HepG2 (cell line): Measurements from ENCODE around the gene PPP1R12A.

Source experiments
- BRCA1 ChIP-seq: sonication (generic); formaldehyde crosslinking; IDR thresholded peaks from 2 replicates; pipeline ENCODE4 v1.4.0; 2020; ENCODE audit warnings: missing genetic modification reagents
- ERF ChIP-seq: IDR thresholded peaks from 2 replicates; pipeline ENCODE4 v1.6.1; 2018; ENCODE audit warnings: missing biosample characterization, missing genetic modification reagents
- MXI1 ChIP-seq: IDR thresholded peaks from 3 replicates; pipeline ENCODE4 v1.6.1; 2012; ENCODE audit warnings: low read depth, low read length, inconsistent platforms, borderline replicate concordance
- MYC ChIP-seq: sonication (generic); formaldehyde crosslinking; IDR thresholded peaks from 2 replicates; pipeline ENCODE4 v1.9.0; 2021; ENCODE audit warnings: missing genetic modification reagents, borderline replicate concordance
- NBN ChIP-seq: fragments of 450-650 bp; conservative IDR thresholded peaks from 2 replicates; pipeline ENCODE4 v1.6.1; 2017
- SIN3A ChIP-seq: IDR thresholded peaks from 2 replicates; pipeline ENCODE4 v1.6.1; 2011; ENCODE audit warnings: low read depth, mild to moderate bottlenecking, control low read depth, low read length, borderline replicate concordance
- SIX4 ChIP-seq: sonication (generic); formaldehyde crosslinking; IDR thresholded peaks from 2 replicates; pipeline ENCODE4 v1.4.0; 2020; ENCODE audit warnings: missing genetic modification reagents
- SUZ12 ChIP-seq: fragments of 150-350 bp; IDR thresholded peaks from 2 replicates; pipeline ENCODE4 v1.6.1; 2014; ENCODE audit warnings: low read depth, low read length
- ZNF569 ChIP-seq: sonication (generic); formaldehyde crosslinking; IDR thresholded peaks from 2 replicates; pipeline ENCODE4 v1.5.0; 2020; ENCODE audit warnings: mild to moderate bottlenecking, missing genetic modification reagents, moderate library complexity, borderline replicate concordance
- ZSCAN20 ChIP-seq: sonication (generic); formaldehyde crosslinking; IDR thresholded peaks from 2 replicates; pipeline ENCODE4 v1.4.0; 2020; ENCODE audit warnings: missing genetic modification reagents, mild to moderate bottlenecking, borderline replicate concordance
- TF ChIP-seq, protein P1 (sequence below): IDR thresholded peaks from 2 replicates; pipeline ENCODE4 v1.4.0; 2020; ENCODE audit warnings: mild to moderate bottlenecking, missing genetic modification reagents
- TF ChIP-seq, protein P2 (sequence below): sonication (generic); formaldehyde crosslinking; IDR thresholded peaks from 2 replicates; pipeline ENCODE4 v1.5.0; 2020; ENCODE audit warnings: mild to moderate bottlenecking, missing genetic modification reagents, moderate library complexity

DNA sequence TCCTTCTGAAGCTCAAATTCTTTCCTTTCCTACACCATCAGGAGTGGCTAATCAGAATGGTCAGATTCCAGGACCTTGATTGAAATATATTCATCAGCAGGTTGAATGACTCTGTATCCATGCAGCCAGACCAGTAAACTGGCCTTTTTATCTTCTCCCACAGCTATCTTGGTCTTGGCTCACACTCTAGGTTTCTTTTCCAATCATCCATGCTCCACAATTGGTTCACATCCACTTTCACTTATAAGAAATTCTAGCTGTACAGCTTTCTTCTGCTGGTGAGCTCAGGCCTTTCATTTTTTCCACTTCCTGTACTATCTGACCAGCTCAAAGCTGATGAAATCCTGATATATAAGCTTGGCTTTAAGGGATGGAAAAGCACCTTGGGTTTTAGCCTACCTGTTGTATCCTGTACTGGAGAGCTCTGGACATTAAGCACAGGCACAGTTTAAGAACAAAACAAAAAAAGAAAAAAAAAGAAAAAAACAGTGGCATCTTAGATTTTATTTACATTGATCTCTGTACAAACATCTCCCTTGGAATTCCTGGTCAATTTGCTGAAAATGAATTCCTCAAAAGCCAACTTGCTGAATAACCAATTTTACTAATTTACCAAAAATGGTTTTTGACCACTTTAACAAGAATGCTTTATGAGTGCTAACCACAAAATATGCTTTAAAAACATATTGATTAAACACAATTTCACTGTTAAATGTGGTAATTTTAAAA lies 152.6 kb downstream of the PPP1R12A start:
- no peak for TF ChIP-seq MYC (CRISPR knock-in tag)
- no peak for TF ChIP-seq ERF (CRISPR knock-in tag)
- TF ChIP-seq SUZ12 = no peak
- TF ChIP-seq, protein P1, sequence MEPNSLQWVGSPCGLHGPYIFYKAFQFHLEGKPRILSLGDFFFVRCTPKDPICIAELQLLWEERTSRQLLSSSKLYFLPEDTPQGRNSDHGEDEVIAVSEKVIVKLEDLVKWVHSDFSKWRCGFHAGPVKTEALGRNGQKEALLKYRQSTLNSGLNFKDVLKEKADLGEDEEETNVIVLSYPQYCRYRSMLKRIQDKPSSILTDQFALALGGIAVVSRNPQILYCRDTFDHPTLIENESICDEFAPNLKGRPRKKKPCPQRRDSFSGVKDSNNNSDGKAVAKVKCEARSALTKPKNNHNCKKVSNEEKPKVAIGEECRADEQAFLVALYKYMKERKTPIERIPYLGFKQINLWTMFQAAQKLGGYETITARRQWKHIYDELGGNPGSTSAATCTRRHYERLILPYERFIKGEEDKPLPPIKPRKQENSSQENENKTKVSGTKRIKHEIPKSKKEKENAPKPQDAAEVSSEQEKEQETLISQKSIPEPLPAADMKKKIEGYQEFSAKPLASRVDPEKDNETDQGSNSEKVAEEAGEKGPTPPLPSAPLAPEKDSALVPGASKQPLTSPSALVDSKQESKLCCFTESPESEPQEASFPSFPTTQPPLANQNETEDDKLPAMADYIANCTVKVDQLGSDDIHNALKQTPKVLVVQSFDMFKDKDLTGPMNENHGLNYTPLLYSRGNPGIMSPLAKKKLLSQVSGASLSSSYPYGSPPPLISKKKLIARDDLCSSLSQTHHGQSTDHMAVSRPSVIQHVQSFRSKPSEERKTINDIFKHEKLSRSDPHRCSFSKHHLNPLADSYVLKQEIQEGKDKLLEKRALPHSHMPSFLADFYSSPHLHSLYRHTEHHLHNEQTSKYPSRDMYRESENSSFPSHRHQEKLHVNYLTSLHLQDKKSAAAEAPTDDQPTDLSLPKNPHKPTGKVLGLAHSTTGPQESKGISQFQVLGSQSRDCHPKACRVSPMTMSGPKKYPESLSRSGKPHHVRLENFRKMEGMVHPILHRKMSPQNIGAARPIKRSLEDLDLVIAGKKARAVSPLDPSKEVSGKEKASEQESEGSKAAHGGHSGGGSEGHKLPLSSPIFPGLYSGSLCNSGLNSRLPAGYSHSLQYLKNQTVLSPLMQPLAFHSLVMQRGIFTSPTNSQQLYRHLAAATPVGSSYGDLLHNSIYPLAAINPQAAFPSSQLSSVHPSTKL (CRISPR knock-in tag) = no peak
- TF ChIP-seq, protein P2, sequence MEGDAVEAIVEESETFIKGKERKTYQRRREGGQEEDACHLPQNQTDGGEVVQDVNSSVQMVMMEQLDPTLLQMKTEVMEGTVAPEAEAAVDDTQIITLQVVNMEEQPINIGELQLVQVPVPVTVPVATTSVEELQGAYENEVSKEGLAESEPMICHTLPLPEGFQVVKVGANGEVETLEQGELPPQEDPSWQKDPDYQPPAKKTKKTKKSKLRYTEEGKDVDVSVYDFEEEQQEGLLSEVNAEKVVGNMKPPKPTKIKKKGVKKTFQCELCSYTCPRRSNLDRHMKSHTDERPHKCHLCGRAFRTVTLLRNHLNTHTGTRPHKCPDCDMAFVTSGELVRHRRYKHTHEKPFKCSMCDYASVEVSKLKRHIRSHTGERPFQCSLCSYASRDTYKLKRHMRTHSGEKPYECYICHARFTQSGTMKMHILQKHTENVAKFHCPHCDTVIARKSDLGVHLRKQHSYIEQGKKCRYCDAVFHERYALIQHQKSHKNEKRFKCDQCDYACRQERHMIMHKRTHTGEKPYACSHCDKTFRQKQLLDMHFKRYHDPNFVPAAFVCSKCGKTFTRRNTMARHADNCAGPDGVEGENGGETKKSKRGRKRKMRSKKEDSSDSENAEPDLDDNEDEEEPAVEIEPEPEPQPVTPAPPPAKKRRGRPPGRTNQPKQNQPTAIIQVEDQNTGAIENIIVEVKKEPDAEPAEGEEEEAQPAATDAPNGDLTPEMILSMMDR (CRISPR knock-in tag) = no peak
- no peak for TF ChIP-seq ZSCAN20 (CRISPR knock-in tag)
- no peak for TF ChIP-seq NBN
- TF ChIP-seq MXI1 = no peak
- TF ChIP-seq ZNF569 = no peak
- TF ChIP-seq SIN3A = no peak
- no peak for TF ChIP-seq BRCA1
- no peak for TF ChIP-seq SIX4 (CRISPR knock-in tag)
